GM12878 (cell line): Measurements from ENCODE around the gene MAPK1IP1L.

ENCODE experiments used
- ASH2L ChIP-seq: fragments of 300-600, 200-600 bp; sonication (generic); IDR thresholded peaks from 2 replicates; pipeline ENCODE4 v1.6.1; 2017; ENCODE audit warnings: low read depth, mild to moderate bottlenecking, borderline replicate concordance
- NRF1 ChIP-seq: conservative IDR thresholded peaks from 2 replicates; pipeline ENCODE4 v1.6.1; 2011; ENCODE audit warnings: mild to moderate bottlenecking, low read depth, low read length, improper control_type of control experiment
- POLR2AphosphoS5 ChIP-seq: IDR thresholded peaks from 2 replicates; pipeline ENCODE4 v1.6.1; 2011; ENCODE audit warnings: mild to moderate bottlenecking, low read length, inconsistent platforms
- RBBP5 ChIP-seq: fragments of 200-600 bp; sonication (generic); conservative IDR thresholded peaks from 2 replicates; pipeline ENCODE4 v1.6.1; 2016
- RFX5 ChIP-seq: IDR thresholded peaks from 2 replicates; pipeline ENCODE4 v1.6.1; 2011; ENCODE audit warnings: low read depth, low read length, improper control_type of control experiment
- SIN3A ChIP-seq: IDR thresholded peaks from 2 replicates; pipeline ENCODE4 v1.6.1; 2012; ENCODE audit warnings: low read depth, low read length, improper control_type of control experiment
- TBL1XR1 ChIP-seq: IDR thresholded peaks from 2 replicates; pipeline ENCODE4 v1.6.1; 2012; ENCODE audit warnings: low read depth, low read length, improper control_type of control experiment
- TCF7 ChIP-seq: IDR thresholded peaks from 2 replicates; pipeline ENCODE4 v1.6.1; 2014; ENCODE audit warnings: antibody characterized with exemption, borderline replicate concordance
- TF ChIP-seq, protein P1 (sequence below), 3 experiments: IDR thresholded peaks in 2 of 3; conservative IDR thresholded peaks in 1 of 3; 2 replicates each; pipeline ENCODE4 v1.5.1; 2011; ENCODE audit warnings: low read depth in 3 of 3, low read length in 3 of 3, mild to moderate bottlenecking in 3 of 3, control low read depth in 2 of 3, moderate library complexity in 2 of 3, inconsistent platforms in 1 of 3, mixed read lengths in 1 of 3; ENCODE audit not compliant: control insufficient read depth in 2 of 3, insufficient read depth in 1 of 3; ENCODE audit errors: extremely low read depth in 1 of 3

DNA sequence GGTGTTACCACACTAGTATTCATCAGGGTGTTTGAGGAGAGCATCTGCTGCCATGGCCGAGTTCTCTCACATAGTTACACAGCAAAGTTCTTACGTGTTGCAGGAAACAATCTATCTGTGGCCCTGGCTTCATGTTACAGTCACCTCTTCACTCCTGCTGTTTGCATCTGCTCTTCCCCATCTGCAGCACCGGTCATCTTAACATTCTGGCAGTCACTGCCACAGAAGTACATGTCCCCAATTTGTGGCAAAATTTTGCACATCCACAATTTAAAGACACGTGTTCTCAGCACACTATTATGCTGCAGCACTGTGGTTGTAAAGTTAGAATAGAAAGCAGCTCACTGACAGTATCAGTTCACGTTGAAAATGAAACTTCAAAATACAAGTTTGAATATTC lies 23.2 kb downstream of the MAPK1IP1L start:
- peak; percentile 53; the same call in 1 of the 2 replicates for TF ChIP-seq POLR2AphosphoS5
- TF ChIP-seq, protein P1, sequence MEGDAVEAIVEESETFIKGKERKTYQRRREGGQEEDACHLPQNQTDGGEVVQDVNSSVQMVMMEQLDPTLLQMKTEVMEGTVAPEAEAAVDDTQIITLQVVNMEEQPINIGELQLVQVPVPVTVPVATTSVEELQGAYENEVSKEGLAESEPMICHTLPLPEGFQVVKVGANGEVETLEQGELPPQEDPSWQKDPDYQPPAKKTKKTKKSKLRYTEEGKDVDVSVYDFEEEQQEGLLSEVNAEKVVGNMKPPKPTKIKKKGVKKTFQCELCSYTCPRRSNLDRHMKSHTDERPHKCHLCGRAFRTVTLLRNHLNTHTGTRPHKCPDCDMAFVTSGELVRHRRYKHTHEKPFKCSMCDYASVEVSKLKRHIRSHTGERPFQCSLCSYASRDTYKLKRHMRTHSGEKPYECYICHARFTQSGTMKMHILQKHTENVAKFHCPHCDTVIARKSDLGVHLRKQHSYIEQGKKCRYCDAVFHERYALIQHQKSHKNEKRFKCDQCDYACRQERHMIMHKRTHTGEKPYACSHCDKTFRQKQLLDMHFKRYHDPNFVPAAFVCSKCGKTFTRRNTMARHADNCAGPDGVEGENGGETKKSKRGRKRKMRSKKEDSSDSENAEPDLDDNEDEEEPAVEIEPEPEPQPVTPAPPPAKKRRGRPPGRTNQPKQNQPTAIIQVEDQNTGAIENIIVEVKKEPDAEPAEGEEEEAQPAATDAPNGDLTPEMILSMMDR (IDR thresholded peaks at IDR 0.05 in 2 of 3, conservative IDR thresholded peaks at IDR 0.05 in 1 of 3; ENCODE audit: control insufficient read depth in 2 of 3, extremely low read depth in 1 of 3, insufficient read depth in 1 of 3, low read depth in 3 of 3, low read length in 3 of 3) = no peak
- TF ChIP-seq SIN3A = 0 out of 2 replicates have a peak, but pooled peaks have one; percentile 30
- TF ChIP-seq TBL1XR1 = no peak
- TF ChIP-seq RFX5 = no peak
- TF ChIP-seq TCF7 = no peak
- TF ChIP-seq RBBP5 = no peak
- 0 out of 2 replicates have a peak, but pooled peaks have one; percentile 32 for TF ChIP-seq ASH2L
- TF ChIP-seq NRF1 = no peak
